Vagina (tissue), 2 donors: ENCODE results near the gene NINJ2.

Source experiments
- POLR2A ChIP-seq, 2 donors: fragments of 450-650 bp; IDR thresholded peaks; one replicate each; pipeline ENCODE4 v1.6.1; 2017; ENCODE audit warnings: antibody characterized with exemption in 2 of 2, mild to moderate bottlenecking in 2 of 2, moderate library complexity in 2 of 2
- TF ChIP-seq, protein P1 (sequence below), 3 experiments: fragments of 450-650 bp in 2 of 3; fragments of 200-600 bp in 1 of 3; sonication (generic) in 1 of 3; IDR thresholded peaks; one replicate each; pipeline ENCODE4 v1.5.1; 2017 to 2019; ENCODE audit warnings: antibody characterized with exemption in 3 of 3, mild to moderate bottlenecking in 2 of 3, moderate library complexity in 2 of 3

- TF ChIP-seq, protein P1, sequence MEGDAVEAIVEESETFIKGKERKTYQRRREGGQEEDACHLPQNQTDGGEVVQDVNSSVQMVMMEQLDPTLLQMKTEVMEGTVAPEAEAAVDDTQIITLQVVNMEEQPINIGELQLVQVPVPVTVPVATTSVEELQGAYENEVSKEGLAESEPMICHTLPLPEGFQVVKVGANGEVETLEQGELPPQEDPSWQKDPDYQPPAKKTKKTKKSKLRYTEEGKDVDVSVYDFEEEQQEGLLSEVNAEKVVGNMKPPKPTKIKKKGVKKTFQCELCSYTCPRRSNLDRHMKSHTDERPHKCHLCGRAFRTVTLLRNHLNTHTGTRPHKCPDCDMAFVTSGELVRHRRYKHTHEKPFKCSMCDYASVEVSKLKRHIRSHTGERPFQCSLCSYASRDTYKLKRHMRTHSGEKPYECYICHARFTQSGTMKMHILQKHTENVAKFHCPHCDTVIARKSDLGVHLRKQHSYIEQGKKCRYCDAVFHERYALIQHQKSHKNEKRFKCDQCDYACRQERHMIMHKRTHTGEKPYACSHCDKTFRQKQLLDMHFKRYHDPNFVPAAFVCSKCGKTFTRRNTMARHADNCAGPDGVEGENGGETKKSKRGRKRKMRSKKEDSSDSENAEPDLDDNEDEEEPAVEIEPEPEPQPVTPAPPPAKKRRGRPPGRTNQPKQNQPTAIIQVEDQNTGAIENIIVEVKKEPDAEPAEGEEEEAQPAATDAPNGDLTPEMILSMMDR (IDR thresholded peaks at IDR 0.05) = no peak
- TF ChIP-seq POLR2A (IDR thresholded peaks at IDR 0.05) = no peak
Observed at GRCh38 chr12:535396-535795, 127.8 kb downstream of the NINJ2 start.
